CD4-positive, alpha-beta T cell treated with Interleukin-2 at 100 ng/mL for 4 hours (primary cell): Measurements from ENCODE around the gene XAGE1A.
"Not testable (repeated sequence)": the region's sequence is repeated elsewhere in the genome, so short reads cannot be mapped to it uniquely, and the experiment has no call there.

Source experiments
- DNase-seq: peaks from one replicate; pipeline ENCODE4 v3.0.0-alpha.2; 2020; ENCODE audit warnings: low spot score

The XAGE1A gene

GRCh38 chrX:52495545-52496418, at the start of gene XAGE1A:
TSS of gene XAGE1A (plus strand) at chrX:52495808. CDS start at chrX:52497362, 1,554 bp downstream.
- not testable (repeated sequence) for DNase-seq

GRCh38 chrX:52452031-52452430, 43.6 kb upstream of the XAGE1A start:
- not testable (repeated sequence) for DNase-seq

- not testable (repeated sequence) for DNase-seq
These were observed 24.3 kb upstream of the XAGE1A start for GRCh38 chrX:52471301-52471700.

GRCh38 chrX:52496419-52496772, 788 bp downstream of the XAGE1A start:
- not testable (repeated sequence) for DNase-seq

- DNase-seq, result not testable (repeated sequence)
These were observed 5.8 kb downstream of the XAGE1A start for GRCh38 chrX:52501362-52501761.

- DNase-seq, result no peak
These were observed 8.9 kb downstream of the XAGE1A start for GRCh38 chrX:52504551-52504950.

- no peak for DNase-seq
These were observed 11.7 kb downstream of the XAGE1A start for GRCh38 chrX:52507331-52507730.

- DNase-seq, result no peak
These were observed 14.3 kb downstream of the XAGE1A start for GRCh38 chrX:52509916-52510315.

GRCh38 chrX:52511126-52511525, 15.5 kb downstream of the XAGE1A start:
- DNase-seq, result not testable (repeated sequence)

GRCh38 chrX:52516110-52516986, 20.7 kb downstream of the XAGE1A start:
- DNase-seq, result not testable (repeated sequence)

GRCh38 chrX:52516987-52517325, 21.3 kb downstream of the XAGE1A start, which contains the start of gene XAGE1B:
TSS of gene XAGE1B (minus strand) at chrX:52517063. CDS start at chrX:52515527, 1,536 bp downstream.
- DNase-seq, result not testable (repeated sequence)

GRCh38 chrX:52541051-52541450, 45.4 kb downstream of the XAGE1A start:
- DNase-seq, result not testable (repeated sequence)

- DNase-seq, result no peak
These were observed 46.7 kb downstream of the XAGE1A start for GRCh38 chrX:52542311-52542710.

GRCh38 chrX:52544147-52544840, 48.7 kb downstream of the XAGE1A start:
- no peak for DNase-seq

- not testable (repeated sequence) for DNase-seq
These were observed 53.2 kb downstream of the XAGE1A start for GRCh38 chrX:52548769-52549168.
